Colon (tissue), 2 donors: ENCODE measurements around the gene TMED3.
"Not testable (repeated sequence)": the region's sequence is repeated elsewhere in the genome, so short reads cannot be mapped to it uniquely, and the experiment has no call there.

ENCODE experiments used
- FAIRE-seq: peaks from 2 replicates; lab custom pipeline; 2012; peaks lifted over from hg19 to GRCh38; lab: Jason Lieb, UNC
- donor health status: control.
- donor health status: control.

The TMED3 gene

GRCh38 chr15:79319973-79320372 lies 9.1 kb downstream of the TMED3 start:
- not testable (repeated sequence) for FAIRE-seq

GRCh38 chr15:79321876-79322275 lies 11.0 kb downstream of the TMED3 start:
- FAIRE-seq: no peak

- no peak for FAIRE-seq
Observed at GRCh38 chr15:79322306-79322705, 11.4 kb downstream of the TMED3 start.

GRCh38 chr15:79322945-79323344 lies 12.0 kb downstream of the TMED3 start:
- no peak for FAIRE-seq

- FAIRE-seq: no peak
Observed at GRCh38 chr15:79329171-79329611, 18.3 kb downstream of the TMED3 start.

- no peak for FAIRE-seq
Observed at GRCh38 chr15:79332824-79333510, 22.1 kb downstream of the TMED3 start.

GRCh38 chr15:79337591-79337990 lies 26.7 kb downstream of the TMED3 start:
- FAIRE-seq: no peak

GRCh38 chr15:79339588-79340314 lies 28.8 kb downstream of the TMED3 start:
- FAIRE-seq: no peak

GRCh38 chr15:79340315-79340602 lies 29.3 kb downstream of the TMED3 start:
- no peak for FAIRE-seq

- FAIRE-seq: no peak
Observed at GRCh38 chr15:79341396-79341795, 30.5 kb downstream of the TMED3 start.

- no peak for FAIRE-seq
Observed at GRCh38 chr15:79349525-79349924, 38.6 kb downstream of the TMED3 start.

GRCh38 chr15:79352206-79352605 lies 41.3 kb downstream of the TMED3 start:
- no peak for FAIRE-seq

GRCh38 chr15:79357566-79357965 lies 46.7 kb downstream of the TMED3 start:
- no peak for FAIRE-seq

- FAIRE-seq: no peak
Observed at GRCh38 chr15:79358069-79358468, 47.2 kb downstream of the TMED3 start.

GRCh38 chr15:79364571-79365240 lies 53.8 kb downstream of the TMED3 start:
- FAIRE-seq: no peak

GRCh38 chr15:79365765-79366164 lies 54.9 kb downstream of the TMED3 start:
- no peak for FAIRE-seq

GRCh38 chr15:79366691-79367090 lies 55.8 kb downstream of the TMED3 start:
- no peak for FAIRE-seq

GRCh38 chr15:79370716-79371115 lies 59.8 kb downstream of the TMED3 start:
- no peak for FAIRE-seq

GRCh38 chr15:79371591-79371990 lies 60.7 kb downstream of the TMED3 start:
- no peak for FAIRE-seq

GRCh38 chr15:79372428-79372827 lies 61.5 kb downstream of the TMED3 start:
- no peak for FAIRE-seq
